Measurements from ENCODE around the gene ITPR3.

Gene ITPR3

DNA sequence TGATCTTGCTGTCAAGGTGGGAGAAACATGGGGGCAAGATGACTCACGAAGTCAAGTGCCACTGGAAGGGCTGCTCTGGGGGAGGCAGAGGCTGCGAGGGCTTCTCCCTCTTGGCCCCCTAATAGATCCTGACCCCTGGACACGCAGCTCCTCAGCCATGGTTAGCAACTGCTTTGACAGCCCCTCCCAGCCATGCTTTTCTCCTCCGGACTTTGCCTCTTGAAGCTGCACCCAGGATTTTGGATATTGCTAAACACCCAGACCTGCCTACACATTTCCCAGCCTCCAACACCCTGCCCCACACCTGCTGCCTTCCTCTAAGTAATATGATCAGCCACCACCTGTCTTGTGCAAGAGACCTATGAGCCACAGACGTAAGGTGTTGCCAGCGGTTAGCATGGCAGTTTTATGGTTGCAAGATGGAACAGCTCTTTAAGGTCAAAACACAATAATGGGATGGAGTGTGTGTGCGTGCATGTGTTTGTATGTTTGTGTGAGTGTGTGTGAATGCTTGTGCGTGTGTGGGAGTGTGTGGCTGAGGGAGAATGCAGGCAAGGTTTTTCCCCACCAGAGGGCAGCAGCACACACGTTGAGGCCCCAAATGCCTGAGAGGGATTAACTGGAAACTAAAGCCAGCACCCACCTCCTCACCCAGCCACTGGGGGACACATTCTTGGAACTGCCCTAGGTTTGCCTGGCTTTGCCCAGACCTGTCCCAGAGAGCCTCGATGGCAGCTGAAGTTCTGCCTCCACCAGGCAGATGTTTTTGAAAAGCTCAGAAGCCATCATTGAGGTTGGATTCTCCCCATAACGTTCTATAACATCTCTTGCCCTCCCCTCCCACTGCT lies 123.1 kb downstream of the ITPR3 start:
- Histone ChIP-seq H3K4me3 (ENCODE audit: low read depth, low read length, poor library complexity, severe bottlenecking) (no peak overlapping the region), H3K9ac (ENCODE audit: low read length) (no peak overlapping the region), H3K9me3 (ENCODE audit: low read length) (no peaks in the 10 kb centered on the region), H3K79me2 (ENCODE audit: insufficient read depth, low read length) (no peaks in the 10 kb centered on the region), H3F3A (ENCODE audit: insufficient read depth, low read length) (no peaks in the 10 kb centered on the region), H4K20me1 (ENCODE audit: insufficient read depth, low read length) (no peaks in the 10 kb centered on the region), H3K4me1 (ENCODE audit: insufficient read depth, low read length, severe bottlenecking) (no peaks in the 10 kb centered on the region), H3K36me3 (ENCODE audit: insufficient read depth, low read length) (no peaks in the 10 kb centered on the region), H3K27me3 (ENCODE audit: insufficient read depth, low read length) (peaks cover 6% of the 10 kb centered on the region; the same call in 1 of the 2 replicates), H3K9me2 (ENCODE audit: low read depth, low read length) (no peaks in the 10 kb centered on the region), H3K27ac (ENCODE audit: low read depth, low read length, poor library complexity, severe bottlenecking) (no peak overlapping the region), H3K4me2 (ENCODE audit: low read length) (no peak overlapping the region), H2AFZ (ENCODE audit: low read length) (no peak overlapping the region)
- TF ChIP-seq, protein P1, sequence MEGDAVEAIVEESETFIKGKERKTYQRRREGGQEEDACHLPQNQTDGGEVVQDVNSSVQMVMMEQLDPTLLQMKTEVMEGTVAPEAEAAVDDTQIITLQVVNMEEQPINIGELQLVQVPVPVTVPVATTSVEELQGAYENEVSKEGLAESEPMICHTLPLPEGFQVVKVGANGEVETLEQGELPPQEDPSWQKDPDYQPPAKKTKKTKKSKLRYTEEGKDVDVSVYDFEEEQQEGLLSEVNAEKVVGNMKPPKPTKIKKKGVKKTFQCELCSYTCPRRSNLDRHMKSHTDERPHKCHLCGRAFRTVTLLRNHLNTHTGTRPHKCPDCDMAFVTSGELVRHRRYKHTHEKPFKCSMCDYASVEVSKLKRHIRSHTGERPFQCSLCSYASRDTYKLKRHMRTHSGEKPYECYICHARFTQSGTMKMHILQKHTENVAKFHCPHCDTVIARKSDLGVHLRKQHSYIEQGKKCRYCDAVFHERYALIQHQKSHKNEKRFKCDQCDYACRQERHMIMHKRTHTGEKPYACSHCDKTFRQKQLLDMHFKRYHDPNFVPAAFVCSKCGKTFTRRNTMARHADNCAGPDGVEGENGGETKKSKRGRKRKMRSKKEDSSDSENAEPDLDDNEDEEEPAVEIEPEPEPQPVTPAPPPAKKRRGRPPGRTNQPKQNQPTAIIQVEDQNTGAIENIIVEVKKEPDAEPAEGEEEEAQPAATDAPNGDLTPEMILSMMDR (IDR thresholded peaks at IDR 0.05; ENCODE audit: low read length) = peak; percentile 90
- TF ChIP-seq EZH2 (IDR thresholded peaks at IDR 0.05; ENCODE audit: borderline replicate concordance, low read length) = no peak

DNA sequence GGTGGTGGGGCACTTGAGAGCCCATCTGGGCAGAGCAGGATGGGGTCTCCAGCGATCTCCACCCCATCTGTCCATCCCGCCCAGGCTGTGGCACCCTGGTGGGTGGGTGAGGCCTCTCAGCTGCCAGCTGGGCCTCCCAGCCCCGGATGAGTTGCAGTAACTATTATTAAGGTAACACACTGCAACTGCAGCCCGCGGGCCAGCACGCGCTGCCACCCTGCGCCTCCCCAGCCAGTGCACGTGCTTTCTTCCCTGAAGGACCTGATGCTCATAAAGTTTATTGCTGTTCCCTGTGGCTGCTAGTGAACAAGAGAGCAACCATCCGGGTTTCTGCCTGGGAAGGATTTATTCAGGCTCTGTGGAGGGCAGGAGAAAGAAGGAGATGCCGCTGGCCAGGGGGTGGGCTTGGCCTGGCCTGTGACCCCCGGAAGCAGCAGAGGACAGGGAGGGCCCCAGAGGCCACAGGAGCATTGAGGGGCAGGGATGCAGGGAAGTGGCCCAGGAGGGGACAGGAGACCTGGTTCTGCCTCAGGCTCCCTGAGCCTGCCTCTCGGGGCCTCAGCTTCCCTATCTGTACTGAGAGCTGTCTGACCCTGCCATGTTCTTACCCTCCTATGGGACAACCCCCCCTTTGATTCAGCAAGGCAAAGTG lies 123.9 kb downstream of the ITPR3 start:
- Histone ChIP-seq H3K27me3 (ENCODE audit: insufficient read depth, low read length) (peaks cover 6% of the 10 kb centered on the region; the same call in 1 of the 2 replicates), H3F3A (ENCODE audit: insufficient read depth, low read length) (no peaks in the 10 kb centered on the region), H4K20me1 (ENCODE audit: insufficient read depth, low read length) (no peaks in the 10 kb centered on the region), H3K79me2 (ENCODE audit: insufficient read depth, low read length) (no peaks in the 10 kb centered on the region), H3K27ac (ENCODE audit: low read depth, low read length, poor library complexity, severe bottlenecking) (no peak overlapping the region), H3K36me3 (ENCODE audit: insufficient read depth, low read length) (no peaks in the 10 kb centered on the region), H3K9me2 (ENCODE audit: low read depth, low read length) (no peaks in the 10 kb centered on the region), H3K4me3 (ENCODE audit: low read depth, low read length, poor library complexity, severe bottlenecking) (no peak overlapping the region), H3K4me2 (ENCODE audit: low read length) (no peak overlapping the region), H3K9ac (ENCODE audit: low read length) (no peak overlapping the region), H3K4me1 (ENCODE audit: insufficient read depth, low read length, severe bottlenecking) (no peaks in the 10 kb centered on the region), H2AFZ (ENCODE audit: low read length) (no peak overlapping the region), H3K9me3 (ENCODE audit: low read length) (no peaks in the 10 kb centered on the region)
- no peak for TF ChIP-seq EZH2 (IDR thresholded peaks at IDR 0.05; ENCODE audit: borderline replicate concordance, low read length)
- TF ChIP-seq, protein P1 (IDR thresholded peaks at IDR 0.05; ENCODE audit: low read length) = no peak

DNA sequence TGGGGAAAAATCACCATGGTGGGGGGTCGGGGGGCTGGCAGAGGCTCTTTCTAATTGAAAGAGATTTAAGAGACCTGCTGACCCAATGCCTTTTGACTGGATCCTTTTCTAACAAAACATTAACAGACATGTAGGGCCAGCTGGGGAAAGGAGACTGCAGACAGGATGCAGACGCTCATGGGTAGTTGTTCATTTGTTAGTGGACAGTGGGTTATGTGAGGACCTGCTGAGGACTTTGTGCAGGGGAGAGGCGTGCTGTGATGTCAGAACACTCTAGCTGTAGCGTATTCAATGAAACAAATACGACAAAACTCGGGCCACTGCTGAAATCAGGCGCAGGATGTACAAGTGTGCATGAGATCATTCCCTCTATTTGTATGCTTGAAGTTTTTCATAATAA lies 124.4 kb downstream of the ITPR3 start:
- no peaks in the 10 kb centered on the region for H4K20me1 ChIP-seq (ENCODE audit: insufficient read depth, low read length)
- H3K36me3 ChIP-seq (ENCODE audit: insufficient read depth, low read length) = no peaks in the 10 kb centered on the region
- H2AFZ ChIP-seq (ENCODE audit: low read length) = no peak overlapping the region
- no peak overlapping the region for H3K27ac ChIP-seq (ENCODE audit: low read depth, low read length, poor library complexity, severe bottlenecking)
- no peak overlapping the region for H3K4me2 ChIP-seq (ENCODE audit: low read length)
- TF ChIP-seq EZH2 (IDR thresholded peaks at IDR 0.05; ENCODE audit: borderline replicate concordance, low read length) = no peak
- TF ChIP-seq, protein P1 (IDR thresholded peaks at IDR 0.05; ENCODE audit: low read length) = no peak
- H3K9me3 ChIP-seq (ENCODE audit: low read length) = no peaks in the 10 kb centered on the region
- H3K79me2 ChIP-seq (ENCODE audit: insufficient read depth, low read length) = no peaks in the 10 kb centered on the region
- no peak overlapping the region for H3K4me3 ChIP-seq (ENCODE audit: low read depth, low read length, poor library complexity, severe bottlenecking)
- no peak overlapping the region for H3K9ac ChIP-seq (ENCODE audit: low read length)
- H3K27me3 ChIP-seq (ENCODE audit: insufficient read depth, low read length) = peaks cover 6% of the 10 kb centered on the region; the same call in 1 of the 2 replicates
- no peaks in the 10 kb centered on the region for H3F3A ChIP-seq (ENCODE audit: insufficient read depth, low read length)
- H3K9me2 ChIP-seq (ENCODE audit: low read depth, low read length) = no peaks in the 10 kb centered on the region
- no peaks in the 10 kb centered on the region for H3K4me1 ChIP-seq (ENCODE audit: insufficient read depth, low read length, severe bottlenecking)
